ENCODE results near the gene ABLIM2. TPM values are rescaled to one million over a fixed set of nuclear protein-coding genes. Genes with fewer than 3 reads are reported as not detected.

The ABLIM2 gene
- polyA plus RNA-seq, 1 donor from 2014 or later, result 14.9 TPM

DNA sequence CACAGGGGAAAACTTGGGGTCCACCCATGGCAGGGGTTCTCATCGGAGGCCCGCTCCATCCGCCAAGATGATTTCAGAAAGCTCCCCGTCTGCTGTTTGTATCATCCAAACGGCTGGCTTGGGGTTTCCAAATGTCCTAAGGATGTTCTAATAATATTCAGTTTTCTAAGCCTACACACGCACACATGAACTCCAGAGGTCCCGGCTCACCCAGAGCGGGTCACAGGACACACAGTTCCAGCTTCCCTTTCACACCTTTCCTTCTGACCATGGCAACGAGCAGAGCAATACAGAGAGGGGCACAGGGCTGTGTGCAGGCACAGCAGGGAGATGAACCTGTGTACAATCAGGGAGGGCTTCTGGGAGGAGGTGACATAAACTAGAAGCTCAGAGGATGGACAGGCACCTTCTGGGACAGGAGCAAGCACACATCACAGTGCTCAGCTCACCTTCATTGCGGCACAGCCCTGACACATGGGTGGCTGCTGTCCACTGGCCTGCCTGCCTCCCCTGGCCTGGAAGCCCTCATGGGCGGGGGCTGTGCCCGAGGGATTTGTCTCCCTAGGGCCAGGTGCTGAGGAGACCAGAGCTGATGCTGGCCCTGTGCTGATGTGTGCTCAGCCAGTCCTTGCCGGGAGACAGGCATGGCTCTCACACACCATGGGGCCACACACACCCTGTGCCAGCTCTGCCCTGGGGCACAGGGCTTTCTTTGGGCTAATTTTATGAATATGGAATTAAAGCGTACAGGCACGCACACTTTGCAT, 44.8 kb downstream of the ABLIM2 start:
- no peak overlapping the region for H3K4me3 ChIP-seq (ENCODE audit: low read length)
- H3K27ac ChIP-seq (ENCODE audit: low read length), result no peak overlapping the region
- TF ChIP-seq, protein P1, sequence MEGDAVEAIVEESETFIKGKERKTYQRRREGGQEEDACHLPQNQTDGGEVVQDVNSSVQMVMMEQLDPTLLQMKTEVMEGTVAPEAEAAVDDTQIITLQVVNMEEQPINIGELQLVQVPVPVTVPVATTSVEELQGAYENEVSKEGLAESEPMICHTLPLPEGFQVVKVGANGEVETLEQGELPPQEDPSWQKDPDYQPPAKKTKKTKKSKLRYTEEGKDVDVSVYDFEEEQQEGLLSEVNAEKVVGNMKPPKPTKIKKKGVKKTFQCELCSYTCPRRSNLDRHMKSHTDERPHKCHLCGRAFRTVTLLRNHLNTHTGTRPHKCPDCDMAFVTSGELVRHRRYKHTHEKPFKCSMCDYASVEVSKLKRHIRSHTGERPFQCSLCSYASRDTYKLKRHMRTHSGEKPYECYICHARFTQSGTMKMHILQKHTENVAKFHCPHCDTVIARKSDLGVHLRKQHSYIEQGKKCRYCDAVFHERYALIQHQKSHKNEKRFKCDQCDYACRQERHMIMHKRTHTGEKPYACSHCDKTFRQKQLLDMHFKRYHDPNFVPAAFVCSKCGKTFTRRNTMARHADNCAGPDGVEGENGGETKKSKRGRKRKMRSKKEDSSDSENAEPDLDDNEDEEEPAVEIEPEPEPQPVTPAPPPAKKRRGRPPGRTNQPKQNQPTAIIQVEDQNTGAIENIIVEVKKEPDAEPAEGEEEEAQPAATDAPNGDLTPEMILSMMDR (IDR thresholded peaks at IDR 0.05; ENCODE audit: poor library complexity, severe bottlenecking), result no peak
- TF ChIP-seq RAD21 (conservative IDR thresholded peaks at IDR 0.05) (no peak), TAF1 (IDR thresholded peaks at IDR 0.05; ENCODE audit: low read depth) (no peak), SMC3 (conservative IDR thresholded peaks at IDR 0.05; ENCODE audit: poor library complexity) (no peak), POLR2AphosphoS5 (IDR thresholded peaks at IDR 0.05) (no peak), EP300 (conservative IDR thresholded peaks at IDR 0.05; ENCODE audit: poor library complexity, severe bottlenecking) (no peak), MXI1 (conservative IDR thresholded peaks at IDR 0.05; ENCODE audit: poor library complexity, severe bottlenecking) (no peak), EZH2 (IDR thresholded peaks at IDR 0.05; ENCODE audit: borderline replicate concordance, insufficient read depth, low read length, poor library complexity, severe bottlenecking) (no peak)
- TF ChIP-seq, protein P2, sequence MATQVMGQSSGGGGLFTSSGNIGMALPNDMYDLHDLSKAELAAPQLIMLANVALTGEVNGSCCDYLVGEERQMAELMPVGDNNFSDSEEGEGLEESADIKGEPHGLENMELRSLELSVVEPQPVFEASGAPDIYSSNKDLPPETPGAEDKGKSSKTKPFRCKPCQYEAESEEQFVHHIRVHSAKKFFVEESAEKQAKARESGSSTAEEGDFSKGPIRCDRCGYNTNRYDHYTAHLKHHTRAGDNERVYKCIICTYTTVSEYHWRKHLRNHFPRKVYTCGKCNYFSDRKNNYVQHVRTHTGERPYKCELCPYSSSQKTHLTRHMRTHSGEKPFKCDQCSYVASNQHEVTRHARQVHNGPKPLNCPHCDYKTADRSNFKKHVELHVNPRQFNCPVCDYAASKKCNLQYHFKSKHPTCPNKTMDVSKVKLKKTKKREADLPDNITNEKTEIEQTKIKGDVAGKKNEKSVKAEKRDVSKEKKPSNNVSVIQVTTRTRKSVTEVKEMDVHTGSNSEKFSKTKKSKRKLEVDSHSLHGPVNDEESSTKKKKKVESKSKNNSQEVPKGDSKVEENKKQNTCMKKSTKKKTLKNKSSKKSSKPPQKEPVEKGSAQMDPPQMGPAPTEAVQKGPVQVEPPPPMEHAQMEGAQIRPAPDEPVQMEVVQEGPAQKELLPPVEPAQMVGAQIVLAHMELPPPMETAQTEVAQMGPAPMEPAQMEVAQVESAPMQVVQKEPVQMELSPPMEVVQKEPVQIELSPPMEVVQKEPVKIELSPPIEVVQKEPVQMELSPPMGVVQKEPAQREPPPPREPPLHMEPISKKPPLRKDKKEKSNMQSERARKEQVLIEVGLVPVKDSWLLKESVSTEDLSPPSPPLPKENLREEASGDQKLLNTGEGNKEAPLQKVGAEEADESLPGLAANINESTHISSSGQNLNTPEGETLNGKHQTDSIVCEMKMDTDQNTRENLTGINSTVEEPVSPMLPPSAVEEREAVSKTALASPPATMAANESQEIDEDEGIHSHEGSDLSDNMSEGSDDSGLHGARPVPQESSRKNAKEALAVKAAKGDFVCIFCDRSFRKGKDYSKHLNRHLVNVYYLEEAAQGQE (IDR thresholded peaks at IDR 0.05; ENCODE audit: borderline replicate concordance), result no peak
- no peaks in the 10 kb centered on the region for H3K9me3 ChIP-seq (ENCODE audit: low read length)
- no peak overlapping the region for H3K9ac ChIP-seq (ENCODE audit: low read length)
- no peaks in the 10 kb centered on the region for H3K36me3 ChIP-seq (ENCODE audit: insufficient read depth, low read length)
- no peaks in the 10 kb centered on the region for H3K27me3 ChIP-seq (ENCODE audit: insufficient read depth, low read depth, low read length)
- H3K9me2 ChIP-seq (ENCODE audit: insufficient read depth, low read length), result no peaks in the 10 kb centered on the region
- no peaks in the 10 kb centered on the region for H3F3A ChIP-seq (ENCODE audit: insufficient read depth, low read length, poor library complexity, severe bottlenecking)
- no peaks in the 10 kb centered on the region for H4K20me1 ChIP-seq (ENCODE audit: insufficient read depth)
- no peak overlapping the region for H3K4me2 ChIP-seq (ENCODE audit: low read length)
- no peak overlapping the region for H2AFZ ChIP-seq (ENCODE audit: low read depth, low read length)
- H3K79me2 ChIP-seq (replicated peaks; ENCODE audit: insufficient read depth, low read length), result no peaks in the 10 kb centered on the region

DNA sequence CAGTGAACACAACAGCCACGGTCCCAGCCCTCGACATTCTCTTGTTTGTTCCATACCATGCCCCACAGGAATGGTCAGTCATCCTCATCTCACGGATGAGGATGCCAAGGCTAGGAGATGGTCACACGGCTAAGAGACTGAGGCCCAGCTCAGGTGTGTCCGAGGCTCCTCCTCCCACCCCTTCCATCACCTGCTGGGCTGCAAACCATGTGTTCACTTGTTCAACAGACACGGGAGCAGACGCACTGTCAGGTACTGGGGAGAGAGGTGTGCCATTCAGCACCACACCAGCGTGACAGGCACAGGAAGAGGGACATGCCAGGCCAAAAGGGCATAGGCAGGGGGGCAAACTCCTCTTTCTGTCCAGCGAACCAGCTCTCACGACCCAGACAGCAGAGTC, 45.9 kb downstream of the ABLIM2 start:
- H3K9ac ChIP-seq (ENCODE audit: low read length), result no peak overlapping the region

More for the DNA sequence above, 45.9 kb downstream of the ABLIM2 start:
- no peaks in the 10 kb centered on the region for H3K9me2 ChIP-seq (ENCODE audit: insufficient read depth, low read length)
- no peak overlapping the region for H3K4me2 ChIP-seq (ENCODE audit: low read length)
- no peak overlapping the region for H3K27ac ChIP-seq (ENCODE audit: low read length)
- no peaks in the 10 kb centered on the region for H3K79me2 ChIP-seq (replicated peaks; ENCODE audit: insufficient read depth, low read length)
- TF ChIP-seq SMC3 (conservative IDR thresholded peaks at IDR 0.05; ENCODE audit: poor library complexity), result no peak
- TF ChIP-seq, protein P2 (IDR thresholded peaks at IDR 0.05; ENCODE audit: borderline replicate concordance), result no peak
- TF ChIP-seq MXI1 (conservative IDR thresholded peaks at IDR 0.05; ENCODE audit: poor library complexity, severe bottlenecking), result no peak
- TF ChIP-seq POLR2AphosphoS5 (IDR thresholded peaks at IDR 0.05), result no peak
- TF ChIP-seq TAF1 (IDR thresholded peaks at IDR 0.05; ENCODE audit: low read depth), result no peak
- TF ChIP-seq, protein P1 (IDR thresholded peaks at IDR 0.05; ENCODE audit: poor library complexity, severe bottlenecking), result no peak
- TF ChIP-seq RAD21 (conservative IDR thresholded peaks at IDR 0.05), result no peak
- no peak for TF ChIP-seq EZH2 (IDR thresholded peaks at IDR 0.05; ENCODE audit: borderline replicate concordance, insufficient read depth, low read length, poor library complexity, severe bottlenecking)
- no peak for TF ChIP-seq EP300 (conservative IDR thresholded peaks at IDR 0.05; ENCODE audit: poor library complexity, severe bottlenecking)
- H2AFZ ChIP-seq (ENCODE audit: low read depth, low read length), result no peak overlapping the region
- H3K27me3 ChIP-seq (ENCODE audit: insufficient read depth, low read depth, low read length), result no peaks in the 10 kb centered on the region
- no peak overlapping the region for H3K4me3 ChIP-seq (ENCODE audit: low read length)
- no peaks in the 10 kb centered on the region for H4K20me1 ChIP-seq (ENCODE audit: insufficient read depth)
- H3K9me3 ChIP-seq (ENCODE audit: low read length), result no peaks in the 10 kb centered on the region
- H3K36me3 ChIP-seq (ENCODE audit: insufficient read depth, low read length), result no peaks in the 10 kb centered on the region
- H3F3A ChIP-seq (ENCODE audit: insufficient read depth, low read length, poor library complexity, severe bottlenecking), result no peaks in the 10 kb centered on the region

Measured in neural cell (in vitro differentiated cells).